ENCODE measurements around the gene MICOS13. TPM values are rescaled to one million over a fixed set of nuclear protein-coding genes. Genes with fewer than 3 reads are reported as not detected.

MICOS13 gene
- total RNA-seq, 1 donor = 21.0 TPM

DNA sequence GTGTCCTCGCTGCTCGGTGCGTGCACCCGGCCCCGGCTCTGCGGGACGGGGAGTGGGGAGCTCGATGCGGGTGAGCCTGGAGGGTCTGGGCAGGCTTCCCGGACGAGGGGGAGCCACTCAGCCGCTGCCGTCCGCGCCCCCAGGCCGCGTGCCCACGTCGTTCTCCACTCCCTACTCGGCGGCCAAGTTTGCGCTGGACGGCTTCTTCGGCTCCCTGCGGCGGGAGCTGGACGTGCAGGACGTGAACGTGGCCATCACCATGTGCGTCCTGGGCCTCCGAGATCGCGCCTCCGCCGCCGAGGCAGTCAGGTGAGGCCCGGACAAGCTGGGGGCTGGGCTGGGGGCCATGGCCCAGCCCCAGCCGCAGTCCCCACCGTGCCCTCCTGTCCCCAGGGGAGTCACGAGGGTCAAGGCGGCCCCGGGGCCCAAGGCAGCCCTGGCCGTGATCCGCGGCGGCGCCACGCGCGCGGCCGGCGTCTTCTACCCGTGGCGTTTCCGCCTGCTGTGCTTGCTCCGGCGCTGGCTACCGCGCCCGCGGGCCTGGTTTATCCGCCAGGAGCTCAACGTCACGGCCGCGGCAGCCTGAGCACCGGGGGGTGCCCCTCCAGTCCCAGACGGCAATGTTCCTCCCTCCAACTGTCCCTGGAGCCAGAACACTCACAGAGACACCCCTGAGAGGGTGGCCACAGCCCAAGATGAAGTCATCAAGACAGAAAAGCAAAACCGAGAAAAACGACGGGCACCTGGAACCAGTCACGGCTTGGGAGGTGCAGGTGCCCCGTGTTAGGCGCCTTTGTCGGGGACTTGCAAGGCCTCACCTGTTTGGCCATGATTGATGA lies 7.3 kb upstream of the MICOS13 start:
- Histone ChIP-seq H3K36me3 (ENCODE audit: insufficient read depth, low read length) (peaks cover 12% of the 10 kb centered on the region), H3K4me3 (ENCODE audit: insufficient read depth, low read length) (peak overlapping the region; percentile 77), H3K4me1 (ENCODE audit: insufficient read depth, low read length) (peaks cover 9% of the 10 kb centered on the region), H4K20me1 (ENCODE audit: insufficient read depth, low read length) (peaks cover 25% of the 10 kb centered on the region), H2AFZ (ENCODE audit: low read length) (peak overlapping the region; percentile 85), H3K27ac (ENCODE audit: low read depth, low read length) (no peak overlapping the region), H3K79me2 (ENCODE audit: insufficient read depth, low read length) (peaks cover 25% of the 10 kb centered on the region), H3K27me3 (ENCODE audit: insufficient read depth, low read length) (no peaks in the 10 kb centered on the region), H3K4me2 (ENCODE audit: insufficient read depth, low read length) (peak overlapping the region; percentile 76), H3K9me3 (ENCODE audit: low read depth, low read length) (no peaks in the 10 kb centered on the region)
- no peak for DNase-seq (ENCODE audit: insufficient read length, low spot score, missing footprints)
- TF ChIP-seq, protein P1, sequence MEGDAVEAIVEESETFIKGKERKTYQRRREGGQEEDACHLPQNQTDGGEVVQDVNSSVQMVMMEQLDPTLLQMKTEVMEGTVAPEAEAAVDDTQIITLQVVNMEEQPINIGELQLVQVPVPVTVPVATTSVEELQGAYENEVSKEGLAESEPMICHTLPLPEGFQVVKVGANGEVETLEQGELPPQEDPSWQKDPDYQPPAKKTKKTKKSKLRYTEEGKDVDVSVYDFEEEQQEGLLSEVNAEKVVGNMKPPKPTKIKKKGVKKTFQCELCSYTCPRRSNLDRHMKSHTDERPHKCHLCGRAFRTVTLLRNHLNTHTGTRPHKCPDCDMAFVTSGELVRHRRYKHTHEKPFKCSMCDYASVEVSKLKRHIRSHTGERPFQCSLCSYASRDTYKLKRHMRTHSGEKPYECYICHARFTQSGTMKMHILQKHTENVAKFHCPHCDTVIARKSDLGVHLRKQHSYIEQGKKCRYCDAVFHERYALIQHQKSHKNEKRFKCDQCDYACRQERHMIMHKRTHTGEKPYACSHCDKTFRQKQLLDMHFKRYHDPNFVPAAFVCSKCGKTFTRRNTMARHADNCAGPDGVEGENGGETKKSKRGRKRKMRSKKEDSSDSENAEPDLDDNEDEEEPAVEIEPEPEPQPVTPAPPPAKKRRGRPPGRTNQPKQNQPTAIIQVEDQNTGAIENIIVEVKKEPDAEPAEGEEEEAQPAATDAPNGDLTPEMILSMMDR (IDR thresholded peaks at IDR 0.05; ENCODE audit: extremely low read depth, low read depth, low read length) = no peak

DNA sequence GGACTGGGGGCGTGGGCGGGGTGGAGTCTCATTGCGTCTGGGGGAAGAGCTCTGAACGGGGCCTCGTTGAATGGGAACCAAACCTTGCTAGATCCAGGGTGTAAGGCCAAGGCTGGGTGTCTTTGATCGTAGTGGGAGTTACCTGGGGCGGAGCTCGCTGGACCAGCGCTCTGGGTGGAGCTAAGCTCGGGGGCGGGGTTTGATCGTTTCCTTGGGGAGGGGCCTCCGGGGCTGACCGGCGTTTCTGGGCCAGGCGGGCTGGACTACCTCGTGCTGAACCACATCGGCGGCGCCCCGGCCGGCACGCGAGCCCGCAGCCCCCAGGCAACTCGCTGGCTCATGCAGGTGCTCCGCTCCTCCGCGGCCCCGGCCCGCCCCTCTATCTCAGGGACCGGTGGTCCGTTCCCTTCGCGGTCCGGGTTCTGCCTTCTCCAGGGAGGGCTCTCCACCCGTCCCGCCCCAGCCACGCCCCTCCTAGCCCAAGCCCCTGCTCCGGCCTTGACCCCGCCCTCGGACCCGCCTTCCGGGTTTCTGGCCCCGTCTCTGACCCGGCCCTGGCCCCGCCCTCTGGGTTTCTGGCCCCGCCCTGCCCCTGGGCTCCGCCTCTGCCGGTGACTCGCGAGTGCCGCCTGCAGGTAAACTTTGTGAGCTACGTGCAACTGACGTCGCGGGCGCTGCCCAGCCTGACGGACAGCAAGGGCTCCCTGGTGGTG lies 6.5 kb upstream of the MICOS13 start:
- peaks cover 5% of the 10 kb centered on the region for H3K4me1 ChIP-seq (ENCODE audit: insufficient read depth, low read length)
- peaks cover 17% of the 10 kb centered on the region for H4K20me1 ChIP-seq (ENCODE audit: insufficient read depth, low read length)
- H3K4me2 ChIP-seq (ENCODE audit: insufficient read depth, low read length) = peak overlapping the region; percentile 76
- peak; percentile 100 for DNase-seq (ENCODE audit: insufficient read length, low spot score, missing footprints)
- TF ChIP-seq, protein P1 (IDR thresholded peaks at IDR 0.05; ENCODE audit: extremely low read depth, low read depth, low read length) = peak; percentile 68
- peak overlapping the region; percentile 85 for H2AFZ ChIP-seq (ENCODE audit: low read length)
- H3K4me3 ChIP-seq (ENCODE audit: insufficient read depth, low read length) = peak overlapping the region; percentile 77
- no peaks in the 10 kb centered on the region for H3K27me3 ChIP-seq (ENCODE audit: insufficient read depth, low read length)
- no peaks in the 10 kb centered on the region for H3K9me3 ChIP-seq (ENCODE audit: low read depth, low read length)
- no peak overlapping the region for H3K27ac ChIP-seq (ENCODE audit: low read depth, low read length)
- H3K36me3 ChIP-seq (ENCODE audit: insufficient read depth, low read length) = peaks cover 5% of the 10 kb centered on the region
- H3K79me2 ChIP-seq (ENCODE audit: insufficient read depth, low read length) = peaks cover 17% of the 10 kb centered on the region

DNA sequence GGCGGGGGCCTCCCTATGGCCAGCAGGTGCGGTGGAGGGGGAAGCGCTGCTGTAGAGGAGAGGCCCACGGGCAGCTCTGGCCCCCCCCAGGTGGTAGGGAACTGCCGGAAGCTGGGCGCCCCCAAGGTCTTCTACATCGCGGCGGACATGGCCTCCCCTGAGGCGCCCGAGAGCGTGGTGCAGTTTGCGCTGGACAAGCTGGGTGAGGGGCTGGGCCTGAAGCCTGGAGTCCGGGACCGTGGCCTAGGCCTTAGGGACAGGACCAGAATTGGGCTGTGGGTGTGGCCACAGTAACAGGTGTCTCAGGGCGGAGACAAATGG lies 6.0 kb upstream of the MICOS13 start:
- Histone ChIP-seq H2AFZ (ENCODE audit: low read length) (no peak overlapping the region), H3K4me1 (ENCODE audit: insufficient read depth, low read length) (peaks cover 4% of the 10 kb centered on the region), H3K79me2 (ENCODE audit: insufficient read depth, low read length) (peaks cover 12% of the 10 kb centered on the region), H3K9me3 (ENCODE audit: low read depth, low read length) (no peaks in the 10 kb centered on the region), H4K20me1 (ENCODE audit: insufficient read depth, low read length) (peaks cover 12% of the 10 kb centered on the region), H3K27me3 (ENCODE audit: insufficient read depth, low read length) (no peaks in the 10 kb centered on the region), H3K4me3 (ENCODE audit: insufficient read depth, low read length) (peak overlapping the region; percentile 77), H3K36me3 (ENCODE audit: insufficient read depth, low read length) (no peaks in the 10 kb centered on the region), H3K27ac (ENCODE audit: low read depth, low read length) (no peak overlapping the region), H3K4me2 (ENCODE audit: insufficient read depth, low read length) (peak overlapping the region; percentile 76)
- no peak for DNase-seq (ENCODE audit: insufficient read length, low spot score, missing footprints)
- TF ChIP-seq, protein P1 (IDR thresholded peaks at IDR 0.05; ENCODE audit: extremely low read depth, low read depth, low read length) = no peak

All from osteoblast (primary cell).